Limb (tissue), 2 donors: ENCODE data around the gene PJA1.

Source experiments
- DNase-seq, 2 donors: peaks; one replicate each; pipeline ENCODE4 v3.0.0-alpha.2; 2016; ENCODE audit errors: extremely low spot score in 2 of 2

PJA1 gene, protein sequence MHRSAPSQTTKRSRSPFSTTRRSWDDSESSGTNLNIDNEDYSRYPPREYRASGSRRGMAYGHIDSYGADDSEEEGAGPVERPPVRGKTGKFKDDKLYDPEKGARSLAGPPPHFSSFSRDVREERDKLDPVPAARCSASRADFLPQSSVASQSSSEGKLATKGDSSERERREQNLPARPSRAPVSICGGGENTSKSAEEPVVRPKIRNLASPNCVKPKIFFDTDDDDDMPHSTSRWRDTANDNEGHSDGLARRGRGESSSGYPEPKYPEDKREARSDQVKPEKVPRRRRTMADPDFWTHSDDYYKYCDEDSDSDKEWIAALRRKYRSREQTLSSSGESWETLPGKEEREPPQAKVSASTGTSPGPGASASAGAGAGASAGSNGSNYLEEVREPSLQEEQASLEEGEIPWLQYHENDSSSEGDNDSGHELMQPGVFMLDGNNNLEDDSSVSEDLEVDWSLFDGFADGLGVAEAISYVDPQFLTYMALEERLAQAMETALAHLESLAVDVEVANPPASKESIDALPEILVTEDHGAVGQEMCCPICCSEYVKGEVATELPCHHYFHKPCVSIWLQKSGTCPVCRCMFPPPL

DNA sequence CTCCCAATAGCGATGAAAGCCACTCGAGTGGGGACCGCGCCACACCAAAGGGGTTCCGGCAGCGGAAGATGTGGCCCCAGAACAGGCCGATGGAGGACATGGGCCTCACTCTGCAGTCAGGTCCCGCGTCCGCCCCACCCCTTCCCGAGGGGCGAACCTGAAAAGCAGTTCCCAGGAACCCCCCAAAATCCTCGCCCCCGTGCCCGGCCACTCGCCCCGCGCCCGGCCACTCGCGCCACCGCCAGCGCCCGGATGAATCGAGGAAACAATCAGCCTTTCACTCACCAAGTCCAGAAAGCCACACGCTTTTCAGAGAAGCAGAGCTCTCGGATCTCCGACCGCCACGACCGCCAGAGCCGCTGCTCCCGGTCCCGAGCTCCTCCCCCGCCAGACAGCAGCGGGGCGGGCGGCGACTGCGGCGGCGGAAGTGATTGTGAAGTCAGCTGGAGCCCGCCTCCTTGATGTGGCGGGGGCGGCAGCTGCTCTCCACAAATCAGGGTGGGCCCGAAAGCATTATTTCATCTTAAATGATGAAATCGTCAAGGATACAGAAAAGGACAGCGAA, at the start of gene PJA1:
TSS of gene PJA1 (minus strand) at position 367 of the 565 bp plus-strand sequence. CDS start 2,380 bp downstream, outside the sequence.
- DNase-seq: peak; percentile 75 to 84

DNA sequence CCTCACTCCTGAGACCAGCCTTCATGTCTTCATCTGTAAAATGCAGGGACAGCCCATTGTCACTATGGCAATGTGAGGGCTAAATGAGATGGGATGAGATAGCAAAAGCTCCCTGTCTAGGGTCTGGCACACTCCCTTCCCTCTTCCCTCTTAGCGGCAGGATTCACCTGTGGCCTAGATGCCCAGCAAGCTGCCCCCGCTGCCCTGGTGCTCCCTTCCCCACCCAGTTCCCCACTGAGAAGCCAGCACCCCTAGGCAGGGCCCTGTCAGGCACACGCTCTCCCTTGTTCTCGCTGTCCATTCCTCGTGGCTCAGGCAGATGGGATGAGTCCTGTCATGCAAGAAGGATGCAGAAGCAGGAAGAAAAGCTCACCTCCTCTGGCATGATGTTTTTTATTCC, 49.2 kb upstream of the PJA1 start:
- no peak for DNase-seq

DNA sequence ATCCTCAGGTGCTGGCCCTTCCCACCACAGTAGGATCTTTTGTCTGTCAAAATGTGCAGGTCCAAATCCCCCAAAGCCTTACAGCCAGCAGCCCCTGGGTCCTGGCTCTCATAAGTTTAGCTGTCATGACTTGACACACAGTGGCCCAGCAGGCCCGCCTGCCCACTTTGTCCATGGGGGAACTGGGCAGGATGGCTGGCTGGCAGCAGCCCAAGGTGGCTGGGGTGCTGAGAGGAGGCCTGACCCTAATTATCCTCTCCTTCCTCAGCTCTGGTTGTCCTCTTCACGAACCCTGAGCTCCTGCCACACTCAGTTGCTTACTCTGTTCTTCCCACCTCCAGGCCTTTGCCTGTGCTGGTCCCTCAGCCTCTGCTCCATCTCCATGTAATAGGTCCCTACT, 46.4 kb upstream of the PJA1 start:
- no peak for DNase-seq

DNA sequence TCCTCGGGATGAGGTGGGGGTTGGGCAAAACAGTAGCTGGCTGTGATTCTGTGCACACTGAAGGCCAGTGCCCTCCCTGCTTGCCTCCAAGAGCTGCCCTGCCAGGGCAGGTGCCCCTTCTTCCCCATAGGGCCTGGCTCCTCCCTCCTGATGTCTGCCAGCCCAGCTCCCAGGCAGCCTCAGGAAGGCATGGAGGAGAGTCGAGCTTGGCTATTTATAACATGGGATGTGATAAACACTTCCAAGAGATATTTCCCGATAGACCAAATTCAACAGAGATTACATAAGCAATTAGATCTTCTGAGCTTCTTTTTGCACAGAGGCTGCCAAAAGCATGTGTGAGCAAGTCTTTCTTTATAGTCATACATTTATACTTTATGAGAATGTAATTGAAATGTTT, 45.3 kb upstream of the PJA1 start:
- no peak for DNase-seq

DNA sequence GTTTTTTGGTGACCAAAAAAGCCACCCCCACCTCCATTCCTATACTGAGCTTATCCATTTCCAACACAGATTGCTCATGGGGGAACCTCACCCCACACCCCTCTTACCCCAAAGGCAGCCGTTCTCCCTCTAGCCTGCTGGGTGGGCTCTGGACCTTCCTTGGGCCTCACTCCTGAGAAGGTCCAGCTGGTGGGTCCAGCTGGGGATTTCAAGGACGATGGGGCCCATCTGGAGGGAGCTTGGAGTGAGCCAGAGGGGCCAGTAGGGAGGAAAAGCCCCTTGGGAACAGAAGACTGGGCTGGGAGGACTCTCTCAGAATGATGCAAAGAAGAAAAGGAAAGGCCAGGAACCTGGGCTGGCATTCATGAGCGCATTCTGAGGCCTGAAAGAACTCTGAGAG, 42.0 kb upstream of the PJA1 start:
- no peak for DNase-seq

DNA sequence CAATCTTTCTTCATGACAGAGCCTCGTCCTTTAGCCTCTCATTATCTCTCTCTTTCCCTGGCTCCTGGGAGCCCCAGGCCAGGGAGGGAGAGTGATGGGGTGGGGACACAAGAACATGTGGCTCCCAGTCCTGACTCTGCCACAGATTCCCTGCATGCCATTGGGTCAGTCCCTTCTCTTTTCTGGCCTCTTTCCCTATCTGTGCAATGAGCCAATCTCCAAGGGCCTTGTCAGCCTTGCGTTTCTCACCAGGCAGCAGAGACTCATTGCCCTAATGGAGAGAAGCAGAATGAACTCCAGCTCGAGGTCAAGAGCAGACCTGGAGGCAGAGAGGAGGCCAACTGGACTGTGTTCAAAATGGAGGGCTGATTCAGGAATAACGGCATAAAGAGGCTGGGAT, 38.4 kb upstream of the PJA1 start:
- no peak for DNase-seq

DNA sequence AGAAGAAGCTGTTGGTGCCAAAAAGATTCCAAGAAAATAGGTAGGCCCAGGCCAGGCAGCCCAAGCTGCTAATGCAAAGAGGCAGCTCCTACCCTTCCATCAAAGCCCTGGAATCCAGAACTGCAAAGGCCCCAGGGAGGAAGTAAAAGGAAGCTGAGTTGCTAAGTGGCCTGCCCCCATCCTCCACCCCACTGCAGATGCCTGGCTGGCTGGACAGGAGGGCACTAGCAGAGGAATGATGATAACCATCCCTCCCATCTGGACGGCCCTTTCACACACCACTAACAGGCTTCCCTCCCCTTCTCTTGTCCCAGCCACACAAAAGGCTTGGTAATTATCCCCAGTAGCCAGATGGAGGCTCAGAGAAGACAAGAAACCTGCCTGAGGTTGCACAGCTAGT, 32.4 kb upstream of the PJA1 start:
- DNase-seq: no peak

DNA sequence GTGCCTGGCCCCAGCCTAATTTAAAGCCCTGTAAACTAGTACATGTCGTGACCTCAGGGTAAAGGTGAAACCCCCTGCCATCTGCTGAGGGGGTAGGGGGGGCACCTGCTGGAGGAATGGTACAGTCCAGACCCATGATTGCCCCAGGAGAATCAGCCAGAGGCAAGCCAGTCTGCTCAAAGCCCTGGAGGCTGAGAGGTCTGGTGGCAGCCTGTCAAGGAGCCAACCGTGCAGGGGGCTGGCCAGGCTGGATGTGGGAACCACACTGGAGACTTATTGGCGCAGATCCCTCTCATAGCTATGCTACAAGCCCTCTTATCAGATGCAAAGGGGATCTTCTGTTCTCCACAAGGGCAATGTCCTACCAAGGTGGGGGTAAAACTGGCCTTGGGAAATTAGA, 31.4 kb upstream of the PJA1 start:
- DNase-seq: no peak

DNA sequence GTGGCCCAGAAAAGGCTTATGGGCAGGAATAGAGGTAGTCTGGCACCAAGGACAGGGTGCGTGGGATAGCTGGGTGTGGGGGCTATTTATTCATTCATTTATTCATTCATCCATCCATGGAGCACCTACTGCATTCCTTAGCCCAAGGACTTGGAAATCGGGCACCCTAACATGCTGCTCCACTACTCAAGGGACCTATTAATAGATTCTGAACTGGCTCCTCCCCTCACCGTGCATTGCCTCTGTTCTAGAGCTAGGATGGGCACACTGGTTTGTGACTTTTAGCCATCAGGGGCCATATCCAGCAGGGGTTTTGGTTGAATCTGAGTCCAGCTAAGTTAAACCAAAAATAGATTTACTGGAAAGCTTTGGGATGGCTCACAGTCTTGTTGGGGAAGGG, 30.6 kb upstream of the PJA1 start:
- DNase-seq: no peak

DNA sequence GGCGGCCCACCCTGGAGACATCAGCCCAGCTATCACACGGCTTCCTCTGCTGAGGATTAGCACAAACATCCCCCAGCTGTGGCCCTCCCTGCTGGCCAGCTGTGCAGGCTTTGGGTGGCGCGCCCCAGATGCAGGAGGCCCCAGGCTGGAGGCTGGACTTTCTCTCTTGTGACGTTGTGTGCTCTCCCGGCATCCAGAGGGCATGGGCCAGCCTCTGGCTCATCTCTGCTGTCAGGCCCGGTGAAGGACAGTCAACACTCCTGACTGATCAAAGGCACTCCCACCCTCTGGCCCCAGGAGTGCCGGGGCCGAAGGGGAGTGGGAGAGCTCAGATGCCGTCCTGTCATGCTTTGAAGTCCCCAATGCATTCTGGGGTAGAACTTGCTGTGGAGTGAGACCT, 29.9 kb upstream of the PJA1 start:
- no peak for DNase-seq

DNA sequence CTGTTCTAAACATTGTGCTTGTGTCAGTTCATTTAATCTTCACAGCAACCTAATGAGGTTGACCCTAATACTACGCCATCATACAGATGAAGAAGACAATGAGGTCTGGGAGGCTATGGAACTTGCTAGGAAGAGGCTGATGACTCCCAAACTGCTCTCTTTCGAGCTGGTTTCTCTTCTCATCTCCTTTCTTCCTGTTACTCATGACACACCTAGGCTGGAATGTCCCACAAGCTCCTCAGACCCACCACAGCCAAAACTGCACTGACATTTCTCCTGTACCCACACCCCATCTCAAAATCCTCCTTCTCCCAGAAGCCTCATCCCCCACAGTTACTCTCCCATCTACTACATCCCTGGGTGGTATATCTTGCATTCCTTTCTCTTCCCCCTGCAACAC, 27.4 kb upstream of the PJA1 start:
- DNase-seq: no peak

DNA sequence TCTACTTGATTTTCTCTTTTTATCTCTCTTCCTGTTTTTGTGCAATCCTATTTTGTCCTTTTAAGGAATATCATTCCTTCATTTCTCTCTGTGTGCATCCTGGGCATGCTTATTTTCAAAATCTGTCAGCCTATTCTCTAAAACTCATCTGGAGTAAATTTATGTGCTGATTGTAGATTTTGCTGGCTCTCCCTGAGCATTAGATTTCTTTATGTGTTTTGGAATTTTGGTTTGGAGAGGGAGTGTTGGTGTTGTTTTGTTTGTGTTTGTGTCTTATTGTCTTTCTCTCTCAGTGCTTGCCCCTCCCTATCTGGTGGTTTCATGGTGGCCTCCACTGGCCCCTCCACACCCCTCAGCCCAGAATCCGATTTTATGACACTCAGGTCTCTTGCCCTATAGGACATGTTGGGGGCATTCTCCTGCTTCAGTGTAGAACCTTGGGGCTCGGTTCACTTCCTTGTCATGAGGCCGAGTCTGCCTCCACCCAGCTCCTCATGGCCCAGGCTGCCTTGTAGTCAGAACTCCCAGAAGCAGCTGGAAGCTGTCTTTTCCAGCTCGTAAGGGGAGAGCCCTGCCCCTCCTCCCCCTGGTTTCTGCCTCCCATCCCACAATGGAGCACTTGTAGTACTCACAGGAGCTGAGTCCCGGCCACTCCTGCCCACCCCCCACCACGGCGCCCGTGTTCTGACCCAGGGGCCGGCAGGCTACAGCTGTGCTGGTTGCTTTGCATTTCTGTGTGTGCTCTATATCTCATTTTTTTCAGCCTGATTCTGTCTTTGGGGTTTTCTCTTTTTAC, 24.5 kb upstream of the PJA1 start:
- DNase-seq: peak; percentile 15 to 58

DNA sequence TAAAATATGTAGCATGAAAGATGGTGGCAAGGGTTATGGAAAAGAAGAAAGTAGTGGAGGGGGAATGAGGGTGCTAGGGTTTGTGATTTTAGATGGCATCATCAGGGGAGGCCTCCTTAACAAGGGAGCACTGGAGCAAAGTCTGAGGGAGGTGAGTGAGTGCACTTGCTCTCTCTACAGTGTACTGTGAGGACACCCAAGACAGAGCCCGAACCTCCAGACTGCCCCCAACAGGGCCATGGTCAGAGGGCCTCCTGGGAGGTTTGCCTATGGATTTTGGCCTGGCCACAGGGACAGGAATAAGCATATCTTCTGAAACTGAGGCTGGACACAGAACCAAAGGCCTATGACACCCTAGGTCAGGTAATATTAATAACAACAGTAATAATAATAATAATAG, 21.4 kb upstream of the PJA1 start:
- DNase-seq: no peak

DNA sequence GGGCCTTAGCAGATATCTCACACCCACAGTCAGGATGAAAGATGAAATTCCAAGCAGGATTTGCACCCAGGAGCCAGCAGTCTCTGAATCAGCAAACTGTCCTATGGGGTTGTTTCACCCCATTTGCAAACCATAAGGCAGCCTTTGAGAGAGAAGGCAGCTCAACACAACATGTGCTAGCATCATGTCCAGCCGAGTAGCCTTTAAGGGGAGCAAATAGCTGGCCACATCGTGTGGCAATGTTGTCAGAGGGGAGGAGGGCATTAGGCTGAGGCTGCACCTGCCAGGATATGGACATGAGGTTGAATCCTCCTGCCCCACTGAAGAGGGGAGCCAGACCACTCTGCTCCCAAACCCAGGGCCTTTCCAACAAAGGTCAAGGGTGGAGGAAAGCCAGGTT, 20.6 kb upstream of the PJA1 start:
- DNase-seq: no peak

DNA sequence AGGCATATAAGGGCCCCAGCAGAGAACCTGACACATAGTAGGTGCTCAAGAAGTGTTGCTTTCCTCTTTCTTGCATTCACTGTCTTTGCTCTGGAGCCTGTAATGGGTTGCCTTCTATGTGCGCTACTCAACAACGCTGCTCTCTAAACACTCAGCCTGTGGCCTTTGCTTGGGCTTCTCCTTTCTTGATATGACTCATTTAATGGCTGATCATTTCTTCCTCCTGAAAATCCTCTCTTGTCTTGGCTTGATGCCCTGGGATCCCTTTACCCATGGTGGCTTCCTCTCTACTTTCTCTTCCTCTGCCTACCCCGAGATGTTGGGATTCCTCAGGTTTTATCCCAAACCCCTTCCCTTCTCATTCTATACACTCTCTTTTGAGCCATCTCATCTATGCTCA, 19.9 kb upstream of the PJA1 start:
- no peak for DNase-seq

DNA sequence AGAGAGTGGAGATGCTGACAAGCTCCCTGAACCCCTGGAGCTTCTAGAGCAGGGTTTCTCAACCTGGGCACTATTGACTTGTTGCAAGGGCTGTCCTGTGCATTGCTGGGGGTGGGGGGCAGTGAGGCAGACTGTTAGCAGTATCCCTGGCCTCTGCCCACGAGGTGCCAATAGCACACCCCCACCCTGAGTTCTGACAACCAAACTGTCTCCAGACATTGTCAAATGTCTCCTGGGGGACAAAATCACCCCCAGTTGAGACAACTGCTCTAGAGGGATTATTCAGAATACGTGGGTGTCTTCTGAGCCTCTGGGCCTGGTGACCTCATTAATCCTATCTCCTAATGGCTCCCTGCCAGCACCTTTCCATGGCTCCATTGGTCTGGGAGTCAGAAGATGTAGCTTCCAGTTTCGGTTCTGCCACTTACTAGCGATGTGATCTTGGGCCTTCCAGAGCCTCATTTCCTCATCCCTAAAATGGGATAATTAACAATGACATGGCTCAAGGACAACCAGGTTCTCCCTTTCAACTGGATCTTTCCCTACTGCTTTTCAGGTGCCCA, 17.6 kb upstream of the PJA1 start:
- no peak for DNase-seq

DNA sequence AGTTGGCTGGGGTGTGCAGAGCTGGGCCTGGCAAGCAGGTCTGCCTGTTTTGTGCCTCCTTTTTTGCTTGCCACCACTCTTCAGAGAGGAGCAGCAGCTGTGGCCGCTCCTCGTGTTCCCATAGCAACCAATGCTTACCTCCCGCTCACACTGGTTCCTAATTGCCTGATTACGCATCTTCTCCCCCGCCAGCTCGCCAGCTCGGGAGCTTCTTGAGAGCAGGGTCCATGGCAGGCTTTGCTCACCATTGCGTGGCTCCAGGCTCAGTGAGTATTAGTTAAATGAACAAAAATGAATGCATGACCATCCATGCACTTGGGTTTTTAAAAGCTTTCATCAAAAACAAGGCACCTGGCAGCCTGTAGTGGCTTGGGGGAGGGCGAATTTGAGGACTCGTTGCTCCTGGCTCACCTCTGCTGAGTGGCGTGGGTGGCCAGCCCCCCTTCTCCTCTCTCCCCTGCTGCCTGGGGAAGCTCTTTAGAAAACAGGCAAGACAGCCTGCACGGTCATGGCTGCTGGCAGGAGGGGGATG, 14.2 kb upstream of the PJA1 start:
- peak in 1 of 2 donors; percentile 52 for DNase-seq

DNA sequence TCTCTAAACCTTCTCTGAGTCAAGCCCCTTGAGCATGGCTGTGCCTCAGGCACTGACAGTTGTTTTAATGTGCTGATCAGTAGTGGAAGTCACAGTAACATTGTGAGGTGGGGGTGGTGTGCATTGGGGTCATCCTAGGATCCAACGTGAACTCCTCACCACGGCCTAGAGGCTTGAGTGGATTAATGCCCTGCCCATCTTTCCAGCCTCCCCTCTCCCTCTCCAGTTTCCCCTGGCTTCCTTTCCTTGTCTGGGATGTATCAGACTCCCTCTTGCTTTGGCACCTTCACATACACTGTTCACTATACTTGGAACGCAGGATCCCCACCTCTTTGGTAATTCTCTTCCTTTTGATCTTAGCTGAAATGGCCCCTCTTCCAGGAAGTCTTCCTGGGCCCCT, 13.3 kb upstream of the PJA1 start:
- no peak for DNase-seq

DNA sequence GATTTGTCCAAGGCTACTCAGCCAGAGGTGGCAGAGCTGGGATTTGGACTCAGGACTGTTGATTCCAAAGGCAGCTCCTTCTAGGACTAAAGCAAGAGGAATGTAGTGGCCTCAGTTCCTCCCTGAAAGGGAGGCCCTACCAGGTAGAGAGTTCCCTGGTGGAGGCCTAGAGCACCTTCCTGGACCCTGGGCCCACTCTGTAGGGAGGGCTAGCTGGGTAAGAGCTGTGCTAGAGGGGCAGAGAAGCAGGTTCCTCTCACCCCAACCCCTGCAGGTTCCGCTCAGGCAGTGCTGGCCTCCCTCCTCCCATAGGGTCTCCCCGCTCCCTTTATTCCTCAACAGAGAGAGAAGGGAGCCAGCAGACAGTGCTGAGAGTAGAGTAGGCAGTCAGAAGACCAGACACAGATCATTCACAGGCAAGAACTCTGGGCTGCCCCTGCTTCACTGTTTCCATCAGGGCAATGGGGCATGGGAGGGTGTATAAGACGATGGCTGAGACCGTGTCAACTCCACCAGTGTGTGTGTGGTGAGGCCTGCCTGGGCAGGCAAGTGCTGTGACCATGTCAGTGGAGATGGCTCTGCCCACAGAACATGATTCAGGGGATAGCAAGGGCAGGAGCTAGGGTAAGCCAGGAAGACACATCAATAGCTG, 12.4 kb upstream of the PJA1 start:
- DNase-seq: no peak

DNA sequence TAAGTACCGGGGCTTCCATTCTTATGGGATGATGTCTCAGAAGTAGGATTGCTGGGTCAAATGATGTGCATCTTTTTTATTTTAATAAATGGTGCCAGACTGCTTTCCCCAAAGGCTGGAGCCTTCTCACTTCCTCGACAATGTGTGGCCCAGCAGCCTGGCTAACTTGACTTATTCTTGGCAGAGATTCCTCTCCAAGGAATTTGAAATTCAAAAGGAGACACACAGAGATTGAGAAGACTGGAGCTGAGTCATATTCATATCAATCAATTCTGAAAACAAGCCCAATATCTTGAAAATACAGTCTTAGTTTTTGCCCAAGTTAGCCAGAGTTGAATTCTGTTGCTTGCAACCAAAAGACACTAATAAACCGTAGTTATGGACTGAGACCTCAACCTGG, 10.8 kb upstream of the PJA1 start:
- no peak for DNase-seq

DNA sequence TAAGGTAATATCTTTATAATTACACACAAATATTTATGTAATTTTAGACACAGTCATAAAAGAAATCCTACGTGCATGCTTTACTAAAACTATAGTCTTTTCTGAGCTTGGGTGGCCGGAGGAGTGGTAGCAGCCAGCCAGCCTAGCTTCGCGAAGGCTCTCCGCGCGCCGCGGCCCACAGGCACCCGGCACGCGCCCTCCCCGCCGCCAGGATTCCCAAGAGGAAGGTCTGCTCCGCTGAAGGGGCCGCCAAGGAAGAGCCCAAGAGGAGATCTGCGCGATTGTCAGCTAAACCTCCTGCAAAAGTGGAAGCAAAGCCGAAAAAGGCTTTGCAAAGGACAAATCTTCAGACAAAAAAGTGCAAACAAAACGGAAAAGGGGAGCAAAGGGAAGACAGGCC, 8.7 kb upstream of the PJA1 start:
- no peak for DNase-seq
